Tibial nerve (tissue), 4 donors: ENCODE measurements around the gene GALNTL6. TPM values are rescaled to one million over a fixed set of nuclear protein-coding genes. Genes with fewer than 3 reads are reported as not detected.

ENCODE experiments used
- DNase-seq, 2 donors: peaks; one replicate each; pipeline ENCODE4 v3.0.0-alpha.2; 2019; ENCODE audit warnings: low spot score in 2 of 2
- H3K27ac ChIP-seq, 4 donors: fragments of 200-600 bp; sonication (generic) in 3 of 4; one replicate each; pipeline ENCODE4 v1.5.1; 2017 to 2019; ENCODE audit warnings: mild to moderate bottlenecking in 1 of 4
- H3K27me3 ChIP-seq, 2 donors: fragments of 200-600 bp; sonication (generic) in 1 of 2; one replicate each; pipeline versions ENCODE4 v1.5.1 to v1.6.0; 2017 to 2019
- H3K36me3 ChIP-seq, 3 donors: fragments of 200-600 bp; sonication (generic); one replicate each; pipeline ENCODE4 v1.5.1; 2018 to 2019
- H3K4me1 ChIP-seq, 4 donors: fragments of 200-600 bp; sonication (generic) in 3 of 4; one replicate each; pipeline ENCODE4 v1.5.1; 2017 to 2019
- H3K4me3 ChIP-seq, 4 donors: fragments of 200-600 bp; sonication (generic) in 3 of 4; one replicate each; pipeline ENCODE4 v1.5.1; 2017 to 2019; ENCODE audit warnings: mild to moderate bottlenecking in 1 of 4, moderate library complexity in 1 of 4
- H3K9me3 ChIP-seq, 4 donors: fragments of 200-600 bp; sonication (generic) in 3 of 4; one replicate each; pipeline ENCODE4 v1.5.1; 2017 to 2019
- CTCF ChIP-seq, 5 experiments: fragments of 200-600 bp in 3 of 5; fragments of 450-650 bp in 2 of 5; sonication (generic) in 3 of 5; IDR thresholded peaks; one replicate each; pipeline ENCODE4 v1.5.1; 2016 to 2019; ENCODE audit warnings: antibody characterized with exemption in 5 of 5, mild to moderate bottlenecking in 3 of 5, moderate library complexity in 2 of 5
- EP300 ChIP-seq, 2 donors: sonication (generic); formaldehyde crosslinking; IDR thresholded peaks; one replicate each; pipeline ENCODE4 v1.6.1; 2017; ENCODE audit warnings: antibody characterized with exemption in 2 of 2, mild to moderate bottlenecking in 1 of 2
- POLR2A ChIP-seq, 2 donors: fragments of 450-650 bp; IDR thresholded peaks; one replicate each; pipeline ENCODE4 v1.6.1; 2017; ENCODE audit warnings: antibody characterized with exemption in 2 of 2, mild to moderate bottlenecking in 2 of 2, moderate library complexity in 2 of 2
- WGBS, 2 donors: methylation state at CpG; one replicate each; pipeline ENCODE4 v1.1.5; 2018; 5-methylcytosine and 5-hydroxymethylcytosine counted together
- total RNA-seq, 4 donors: library from RNA; depleted of rRNA; stranded (reverse); fragments of >200 nt; gene quantifications; one replicate each; pipeline ENCODE4 v1.1.0, GENCODE V29; 2016

Gene GALNTL6
- total RNA-seq, 4 donors from 2014 or later: not detected

GRCh38 chr4:172369471-172369959, 556.3 kb downstream of the GALNTL6 start:
- no peak for TF ChIP-seq POLR2A (IDR thresholded peaks at IDR 0.05)
- TF ChIP-seq CTCF (IDR thresholded peaks at IDR 0.05): no peak
- TF ChIP-seq EP300 (IDR thresholded peaks at IDR 0.05): no peak
- WGBS, 2 donors: 94 to 96% methylated on average over 16 to 20 of the region's 25 CpGs
- no peak for DNase-seq
- Histone ChIP-seq H3K27me3 (no peaks in the 10 kb centered on the region), H3K9me3 (peaks cover 0 to 11% (median 0%) of the 10 kb centered on the region in 4 donors), H3K27ac (no peak overlapping the region), H3K4me3 (no peak overlapping the region), H3K36me3 (no peaks in the 10 kb centered on the region), H3K4me1 (no peaks in the 10 kb centered on the region)

GRCh38 chr4:172377486-172378140, 564.4 kb downstream of the GALNTL6 start:
- no peak for TF ChIP-seq EP300 (IDR thresholded peaks at IDR 0.05)
- no peak for TF ChIP-seq POLR2A (IDR thresholded peaks at IDR 0.05)
- no peak for TF ChIP-seq CTCF (IDR thresholded peaks at IDR 0.05)
- DNase-seq: no peak
- no peak overlapping the region for H3K4me3 ChIP-seq
- H3K9me3 ChIP-seq: peaks cover 0 to 20% (median 0%) of the 10 kb centered on the region in 4 donors
- no peaks in the 10 kb centered on the region for H3K4me1 ChIP-seq
- no peaks in the 10 kb centered on the region for H3K27me3 ChIP-seq
- H3K27ac ChIP-seq: no peak overlapping the region
- WGBS, 2 donors: 96 to 99% methylated on average over 10 to 26 of the region's 27 CpGs
- no peaks in the 10 kb centered on the region for H3K36me3 ChIP-seq

GRCh38 chr4:172379834-172380233, 566.6 kb downstream of the GALNTL6 start:
- H3K9me3 ChIP-seq: peaks cover 0 to 20% (median 0%) of the 10 kb centered on the region in 4 donors
- no peak for TF ChIP-seq EP300 (IDR thresholded peaks at IDR 0.05)
- TF ChIP-seq CTCF (IDR thresholded peaks at IDR 0.05): no peak
- no peak for TF ChIP-seq POLR2A (IDR thresholded peaks at IDR 0.05)
- no peak overlapping the region for H3K27ac ChIP-seq
- H3K36me3 ChIP-seq: no peaks in the 10 kb centered on the region
- DNase-seq: no peak
- no peaks in the 10 kb centered on the region for H3K4me1 ChIP-seq
- WGBS, 2 donors: 67 to 68% methylated on average over 5 of the region's 5 CpGs
- no peak overlapping the region for H3K4me3 ChIP-seq
- no peaks in the 10 kb centered on the region for H3K27me3 ChIP-seq

- no peak overlapping the region for H3K4me3 ChIP-seq
- no peak for DNase-seq
- TF ChIP-seq EP300 (IDR thresholded peaks at IDR 0.05): no peak
- TF ChIP-seq POLR2A (IDR thresholded peaks at IDR 0.05): no peak
- no peak for TF ChIP-seq CTCF (IDR thresholded peaks at IDR 0.05)
- H3K36me3 ChIP-seq: no peaks in the 10 kb centered on the region
- H3K9me3 ChIP-seq: no peaks in the 10 kb centered on the region
- H3K4me1 ChIP-seq: no peaks in the 10 kb centered on the region
- no peaks in the 10 kb centered on the region for H3K27me3 ChIP-seq
- no peak overlapping the region for H3K27ac ChIP-seq
- WGBS, 2 donors: 92 to 93% methylated on average over 1 of the region's 1 CpG
Measured at GRCh38 chr4:172390331-172390730, 577.1 kb downstream of the GALNTL6 start.

GRCh38 chr4:172392741-172393140, 579.5 kb downstream of the GALNTL6 start:
- WGBS, 2 donors: 91% methylated on average over 10 of the region's 10 CpGs
- Histone ChIP-seq H3K36me3 (no peaks in the 10 kb centered on the region), H3K27ac (no peak overlapping the region), H3K4me3 (no peak overlapping the region), H3K27me3 (no peaks in the 10 kb centered on the region), H3K4me1 (no peaks in the 10 kb centered on the region), H3K9me3 (no peaks in the 10 kb centered on the region)
- TF ChIP-seq POLR2A (IDR thresholded peaks at IDR 0.05) (no peak), EP300 (IDR thresholded peaks at IDR 0.05) (no peak), CTCF (IDR thresholded peaks at IDR 0.05) (no peak)
- no peak for DNase-seq
